Lower leg skin (tissue), 3 donors: ENCODE measurements around the gene COL13A1.

Experiments used
- POLR2A ChIP-seq, 2 donors: fragments of 450-650 bp; IDR thresholded peaks; one replicate each; pipeline ENCODE4 v1.6.1; 2016 to 2017; ENCODE audit warnings: antibody characterized with exemption in 2 of 2, mild to moderate bottlenecking in 1 of 2, moderate library complexity in 1 of 2
- TF ChIP-seq, protein P1 (sequence below), 3 donors: fragments of 450-650 bp; IDR thresholded peaks; one replicate each; pipeline ENCODE4 v1.5.1; 2016; ENCODE audit warnings: antibody characterized with exemption in 3 of 3, mild to moderate bottlenecking in 3 of 3, moderate library complexity in 2 of 3

DNA sequence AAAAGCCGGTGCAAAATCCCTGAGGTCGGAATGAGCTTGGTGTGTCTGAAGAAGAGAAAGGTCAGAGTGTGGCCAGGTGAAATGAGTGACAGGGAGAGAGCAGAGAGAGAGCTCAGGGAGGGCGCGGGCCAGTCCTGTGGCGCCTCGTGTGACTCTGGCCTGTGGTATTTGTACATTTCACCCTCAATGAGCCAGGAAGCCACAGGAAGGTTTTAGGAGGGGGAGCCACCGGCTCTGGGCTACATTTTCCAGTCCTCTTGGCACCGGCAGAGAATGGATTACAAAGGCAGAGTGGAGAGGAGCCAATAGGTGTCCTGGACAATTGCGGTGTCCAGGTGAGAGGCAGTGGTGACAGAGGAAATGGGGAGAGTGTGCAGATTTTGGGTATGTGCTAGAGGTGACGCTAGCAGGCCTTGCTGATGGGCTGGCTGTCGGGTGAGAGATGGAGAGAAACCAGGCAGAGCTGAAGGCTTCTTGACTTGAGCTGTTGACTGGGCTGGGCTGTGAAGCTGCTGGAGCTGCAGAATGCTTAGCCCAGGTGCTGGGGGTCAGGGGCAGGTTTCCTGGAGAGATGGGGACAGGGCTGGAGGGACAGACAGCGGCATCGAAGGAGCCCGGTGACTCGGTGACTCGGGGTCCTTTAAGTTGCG, 38.1 kb downstream of the COL13A1 start:
- TF ChIP-seq, protein P1, sequence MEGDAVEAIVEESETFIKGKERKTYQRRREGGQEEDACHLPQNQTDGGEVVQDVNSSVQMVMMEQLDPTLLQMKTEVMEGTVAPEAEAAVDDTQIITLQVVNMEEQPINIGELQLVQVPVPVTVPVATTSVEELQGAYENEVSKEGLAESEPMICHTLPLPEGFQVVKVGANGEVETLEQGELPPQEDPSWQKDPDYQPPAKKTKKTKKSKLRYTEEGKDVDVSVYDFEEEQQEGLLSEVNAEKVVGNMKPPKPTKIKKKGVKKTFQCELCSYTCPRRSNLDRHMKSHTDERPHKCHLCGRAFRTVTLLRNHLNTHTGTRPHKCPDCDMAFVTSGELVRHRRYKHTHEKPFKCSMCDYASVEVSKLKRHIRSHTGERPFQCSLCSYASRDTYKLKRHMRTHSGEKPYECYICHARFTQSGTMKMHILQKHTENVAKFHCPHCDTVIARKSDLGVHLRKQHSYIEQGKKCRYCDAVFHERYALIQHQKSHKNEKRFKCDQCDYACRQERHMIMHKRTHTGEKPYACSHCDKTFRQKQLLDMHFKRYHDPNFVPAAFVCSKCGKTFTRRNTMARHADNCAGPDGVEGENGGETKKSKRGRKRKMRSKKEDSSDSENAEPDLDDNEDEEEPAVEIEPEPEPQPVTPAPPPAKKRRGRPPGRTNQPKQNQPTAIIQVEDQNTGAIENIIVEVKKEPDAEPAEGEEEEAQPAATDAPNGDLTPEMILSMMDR (IDR thresholded peaks at IDR 0.05): no peak
- no peak for TF ChIP-seq POLR2A (IDR thresholded peaks at IDR 0.05)
